Endothelial cell of umbilical vein (primary cell): ENCODE measurements around the gene GSX2. TPM values are rescaled to one million over a fixed set of nuclear protein-coding genes. Genes with fewer than 3 reads are reported as not detected.
A peak's percentile ranks its signal among the peaks of the same experiment; 100 is the strongest.

Source experiments
- BruUV-seq: library from RNA; stranded (reverse); fragments of 400-500 nt; replicated peaks from 2 replicates; lab custom pipeline; 2021; lab: Mats Ljungman, UMichigan
- CTCF ChIA-PET: fragments of 300-600, 350-600 bp; sonication (Branson Sonifier 250); formaldehyde crosslinking; loops from one replicate; lab custom pipeline; 2021; ENCODE audit warnings: antibody characterized with exemption, inconsistent platforms; lab: Charles Lee
- POLR2A ChIA-PET: fragments of 300-600, 350-600 bp; sonication (Branson Sonifier 250); formaldehyde crosslinking; loops from one replicate; lab custom pipeline; 2021; ENCODE audit warnings: antibody characterized with exemption, inconsistent platforms; lab: Charles Lee
- DNase-seq: peaks from one replicate; pipeline ENCODE4 v3.0.0-alpha.2; 2011; ENCODE audit warnings: low read depth, low spot score
- FAIRE-seq: peaks from 2 replicates; lab custom pipeline; 2011; peaks lifted over from hg19 to GRCh38; lab: Jason Lieb, UNC
- H2AFZ ChIP-seq: 2 replicates; pipeline ENCODE4 v1.6.0; 2012; ENCODE audit warnings: low read depth, low read length, control low read depth, inconsistent platforms
- H3K27ac ChIP-seq: 2 replicates; pipeline ENCODE4 v1.5.1; 2011; ENCODE audit warnings: low read depth, mild to moderate bottlenecking, control low read depth, low read length, moderate library complexity; ENCODE audit not compliant: insufficient read depth
- H3K27me3 ChIP-seq, 2 experiments: 2 replicates each; pipeline versions ENCODE4 v1.6.0 to v1.6.1; 2011; ENCODE audit warnings: low read length in 2 of 2, mixed read lengths in 1 of 2; ENCODE audit not compliant: control insufficient read depth in 2 of 2, insufficient read depth in 2 of 2
- H3K36me3 ChIP-seq, 2 experiments: 2 replicates in 1 of 2; 3 replicates in 1 of 2; pipeline ENCODE4 v1.5.1; 2011; ENCODE audit warnings: low read length in 2 of 2, mild to moderate bottlenecking in 1 of 2, moderate library complexity in 1 of 2; ENCODE audit not compliant: control insufficient read depth in 2 of 2, insufficient read depth in 2 of 2; ENCODE audit errors: extremely low read depth in 1 of 2
- H3K4me1 ChIP-seq: 3 replicates; pipeline ENCODE4 v1.5.1; 2011; ENCODE audit warnings: mild to moderate bottlenecking, low read length; ENCODE audit not compliant: control insufficient read depth, insufficient read depth; ENCODE audit errors: extremely low read depth
- H3K4me2 ChIP-seq: 2 replicates; pipeline ENCODE4 v1.6.1; 2011; ENCODE audit warnings: low read length, control low read depth, mixed read lengths; ENCODE audit not compliant: insufficient read depth
- H3K4me3 ChIP-seq, 3 experiments: fragments of 200-600 bp in 1 of 3; sonication (generic), shearing (Covaris generic) in 1 of 3; replicated peaks in 1 of 3; 2 replicates each; pipeline ENCODE4 v1.5.1; 2011 to 2016; ENCODE audit warnings: control low read depth in 3 of 3, low read length in 3 of 3, mild to moderate bottlenecking in 2 of 3, inconsistent platforms in 1 of 3, low read depth in 1 of 3, moderate library complexity in 1 of 3; ENCODE audit not compliant: insufficient read depth in 1 of 3
- H3K79me2 ChIP-seq: 2 replicates; pipeline ENCODE4 v1.6.0; 2012; ENCODE audit warnings: low read length, inconsistent platforms; ENCODE audit not compliant: control insufficient read depth, insufficient read depth
- H3K9ac ChIP-seq: replicated peaks from 2 replicates; pipeline ENCODE3; 2011; ENCODE audit warnings: low read length, control low read depth; ENCODE audit not compliant: insufficient read depth; ENCODE audit errors: extremely low read depth
- H3K9me1 ChIP-seq: replicated peaks from 3 replicates; pipeline ENCODE4 v1.6.0; 2011; ENCODE audit warnings: mild to moderate bottlenecking, low read length; ENCODE audit not compliant: control insufficient read depth, insufficient read depth; ENCODE audit errors: extremely low read depth
- H3K9me3 ChIP-seq: replicated peaks from 2 replicates; pipeline ENCODE4 v1.5.1; 2012; ENCODE audit warnings: low read length, inconsistent platforms; ENCODE audit not compliant: control insufficient read depth, insufficient read depth
- H4K20me1 ChIP-seq: replicated peaks from 2 replicates; pipeline ENCODE3; 2011; ENCODE audit warnings: mild to moderate bottlenecking, low read length; ENCODE audit not compliant: control insufficient read depth, insufficient read depth; ENCODE audit errors: extremely low read depth
- EZH2 ChIP-seq: IDR thresholded peaks from 2 replicates; pipeline ENCODE4 v1.6.1; 2012; ENCODE audit warnings: borderline replicate concordance, low read depth, mild to moderate bottlenecking, moderate library complexity, low read length, inconsistent platforms; ENCODE audit not compliant: severe bottlenecking
- FOS ChIP-seq: IDR thresholded peaks from 2 replicates; pipeline ENCODE4 v1.6.1; 2011; ENCODE audit warnings: mild to moderate bottlenecking, low read length, moderate library complexity, borderline replicate concordance; ENCODE audit not compliant: insufficient read depth
- GATA2 ChIP-seq: IDR thresholded peaks from 2 replicates; pipeline ENCODE4 v1.7.0; 2011; ENCODE audit warnings: low read depth, mild to moderate bottlenecking, moderate library complexity, mixed read lengths, low read length; ENCODE audit not compliant: insufficient read length, insufficient read depth
- JUN ChIP-seq: IDR thresholded peaks from 2 replicates; pipeline ENCODE4 v1.6.1; 2011; ENCODE audit warnings: borderline replicate concordance, low read depth; ENCODE audit not compliant: insufficient read length, insufficient read depth
- MAX ChIP-seq: IDR thresholded peaks from 2 replicates; pipeline ENCODE4 v1.6.1; 2011; ENCODE audit not compliant: insufficient read depth, insufficient read length
- MYC ChIP-seq: IDR thresholded peaks from one replicate; pipeline ENCODE4 v1.6.1; 2011; ENCODE audit warnings: mild to moderate bottlenecking, low read depth, low read length
- POLR2A ChIP-seq: IDR thresholded peaks from 2 replicates; pipeline ENCODE4 v1.6.1; 2012; ENCODE audit warnings: low read depth, mild to moderate bottlenecking, control low read depth, low read length
- POLR2AphosphoS5 ChIP-seq: IDR thresholded peaks from 2 replicates; pipeline ENCODE4 v1.6.1; 2012; ENCODE audit warnings: low read depth, mild to moderate bottlenecking, control low read depth, low read length, moderate library complexity; ENCODE audit not compliant: insufficient read depth
- dilution Hi-C: fragments of 300-500 bp; cut with MboI; formaldehyde crosslinking; loops from one replicate; pipeline ENCODE4 v1.15.0; 2019; ENCODE audit warnings: low sequenced_read_pairs; ENCODE audit not compliant: extremely low pct_ligation_motif_present
- intact Hi-C: fragments of 100-400 bp; cut with micrococcal nuclease; formaldehyde crosslinking; loops from one replicate; pipeline ENCODE4 v1.10.0; 2022
- polyA plus RNA-seq, 4 experiments: library from polyadenylated mRNA; depleted of rRNA in 3 of 4; stranded (reverse) in 3 of 4; unstranded in 1 of 4; fragments of >200 nt; gene quantifications; 2 replicates each; pipeline versions ENCODE4 v1.2.1 to v1.2.3, GENCODE V29; 2011 to 2012; ENCODE audit warnings: missing spikeins in 1 of 4
- total RNA-seq: library from RNA; stranded (reverse); gene quantifications from 2 replicates; pipeline ENCODE4 v1.2.3, GENCODE V29; 2021
- TF ChIP-seq, protein P1 (sequence below), 2 donors: IDR thresholded peaks; 1 replicate in 1 of 2; 2 replicates in 1 of 2; pipeline ENCODE4 v1.5.1; 2011; ENCODE audit warnings: low read length in 2 of 2, mild to moderate bottlenecking in 2 of 2, moderate library complexity in 2 of 2, control low read depth in 1 of 2, inconsistent platforms in 1 of 2, low read depth in 1 of 2; ENCODE audit not compliant: insufficient read depth in 1 of 2; ENCODE audit errors: extremely low read depth in 1 of 2

The GSX2 gene
- total and polyA plus RNA-seq, 2 donors (not counting 3 experiments of a cell fraction or from before 2014, with no cell fraction given) = not detected

DNA sequence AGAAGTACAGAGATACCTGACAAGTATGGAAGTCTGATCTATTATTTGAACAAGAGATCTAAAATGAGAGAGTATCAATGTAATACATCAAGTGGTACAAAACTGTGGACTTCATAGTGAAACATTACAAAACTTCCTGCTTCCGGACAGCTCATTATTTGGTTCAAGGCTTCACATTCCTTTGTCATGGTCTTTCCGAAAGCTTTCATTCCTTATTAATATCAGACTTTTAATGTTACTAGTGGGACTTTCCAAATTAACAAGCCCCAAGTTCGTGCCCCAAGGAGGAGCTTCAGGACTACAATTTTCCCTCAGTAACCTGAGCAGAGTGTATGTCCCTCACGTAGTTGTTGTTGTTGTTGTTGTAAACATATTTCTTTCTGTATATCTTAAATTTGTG lies 36.7 kb upstream of the GSX2 start:
- DNase-seq (peak; percentile 81), FAIRE-seq (peak; percentile 93)
- CTCF ChIA-PET = interaction anchor here (0.9 to 2.9 kb wide), 9 partner anchors 22 to 170 kb away, joined by 3 to 21 read pairs (median 3); no protein-coding TSS in a partner anchor
- Histone ChIP-seq H3K36me3 (no peaks in the 10 kb centered on the region), H3K9me1 (no peaks in the 10 kb centered on the region), H3K4me3 (peak overlapping the region; percentile 55 to 98 (median 96)), H4K20me1 (peaks cover 16% of the 10 kb centered on the region), H3K4me1 (peaks cover 63% of the 10 kb centered on the region), H3K79me2 (peaks cover 60% of the 10 kb centered on the region), H3K9me3 (no peaks in the 10 kb centered on the region), H3K27me3 (no peaks in the 10 kb centered on the region), H3K9ac (peak overlapping the region; percentile 97), H2AFZ (no peak overlapping the region), H3K27ac (peak overlapping the region; percentile 96), H3K4me2 (peak overlapping the region; percentile 98)
- POLR2A ChIA-PET = interaction anchor here (0.6 to 1.5 kb wide), 8 partner anchors 9 to 141 kb away, joined by 3 to 11 read pairs (median 3); partner anchors contain the start of gene GSX2
- dilution Hi-C loops = no loop called here
- BruUV-seq = no TSS peak
- intact Hi-C loops = loop anchor here (1.0 kb wide), 2 partner anchors 120 to 133 kb away; no protein-coding TSS in a partner anchor
- TF ChIP-seq MYC (no peak), FOS (peak; percentile 46), GATA2 (no peak), MAX (no peak), POLR2AphosphoS5 (peak; percentile 50), EZH2 (no peak), POLR2A (no peak), JUN (peak; percentile 53)
- TF ChIP-seq, protein P1, sequence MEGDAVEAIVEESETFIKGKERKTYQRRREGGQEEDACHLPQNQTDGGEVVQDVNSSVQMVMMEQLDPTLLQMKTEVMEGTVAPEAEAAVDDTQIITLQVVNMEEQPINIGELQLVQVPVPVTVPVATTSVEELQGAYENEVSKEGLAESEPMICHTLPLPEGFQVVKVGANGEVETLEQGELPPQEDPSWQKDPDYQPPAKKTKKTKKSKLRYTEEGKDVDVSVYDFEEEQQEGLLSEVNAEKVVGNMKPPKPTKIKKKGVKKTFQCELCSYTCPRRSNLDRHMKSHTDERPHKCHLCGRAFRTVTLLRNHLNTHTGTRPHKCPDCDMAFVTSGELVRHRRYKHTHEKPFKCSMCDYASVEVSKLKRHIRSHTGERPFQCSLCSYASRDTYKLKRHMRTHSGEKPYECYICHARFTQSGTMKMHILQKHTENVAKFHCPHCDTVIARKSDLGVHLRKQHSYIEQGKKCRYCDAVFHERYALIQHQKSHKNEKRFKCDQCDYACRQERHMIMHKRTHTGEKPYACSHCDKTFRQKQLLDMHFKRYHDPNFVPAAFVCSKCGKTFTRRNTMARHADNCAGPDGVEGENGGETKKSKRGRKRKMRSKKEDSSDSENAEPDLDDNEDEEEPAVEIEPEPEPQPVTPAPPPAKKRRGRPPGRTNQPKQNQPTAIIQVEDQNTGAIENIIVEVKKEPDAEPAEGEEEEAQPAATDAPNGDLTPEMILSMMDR (IDR thresholded peaks at IDR 0.05; ENCODE audit: extremely low read depth in 1 of 2, insufficient read depth in 1 of 2, low read depth in 1 of 2, low read length in 2 of 2) = no peak
